ENCODE measurements around the gene HGS.

Gene HGS

GRCh38 chr17:81703747-81704654, 20.2 kb downstream of the HGS start:
- peak overlapping the region; percentile 89 for H3K4me3 ChIP-seq (ENCODE audit: low read length)
- H3K27ac ChIP-seq (ENCODE audit: low read depth, low read length) = peak overlapping the region; percentile 79
- peaks cover 17% of the 10 kb centered on the region; the same call in 1 of the 2 replicates for H4K20me1 ChIP-seq (ENCODE audit: control insufficient read depth, insufficient read depth, low read depth, low read length)
- H3K4me2 ChIP-seq (ENCODE audit: low read length) = peak overlapping the region; percentile 69
- H3K79me2 ChIP-seq (ENCODE audit: control insufficient read depth, low read length) = peaks cover 86% of the 10 kb centered on the region
- peaks cover 9% of the 10 kb centered on the region; the same call in 1 of the 2 replicates for H3F3A ChIP-seq (ENCODE audit: control insufficient read depth, insufficient read depth)
- H3K36me3 ChIP-seq (ENCODE audit: control insufficient read depth, low read length) = peaks cover 89% of the 10 kb centered on the region
- H3K4me1 ChIP-seq (ENCODE audit: control insufficient read depth, low read length) = peaks cover 22% of the 10 kb centered on the region
- TF ChIP-seq CTCF (IDR thresholded peaks at IDR 0.05; ENCODE audit: low read depth, low read length, poor library complexity, severe bottlenecking) = no peak
- TF ChIP-seq EZH2phosphoT487 (IDR thresholded peaks at IDR 0.05; ENCODE audit: borderline replicate concordance, low read length) = no peak
- H3K9me2 ChIP-seq (replicated peaks; ENCODE audit: control insufficient read depth, low read length) = no peaks in the 10 kb centered on the region
- no peaks in the 10 kb centered on the region for H3K27me3 ChIP-seq (ENCODE audit: control insufficient read depth, low read length)
- no peaks in the 10 kb centered on the region for H3K9me3 ChIP-seq (ENCODE audit: control insufficient read depth, insufficient read depth, low read length)

- Histone ChIP-seq H3K4me3 (ENCODE audit: low read length) (no peak overlapping the region), H3K9me2 (replicated peaks; ENCODE audit: control insufficient read depth, low read length) (no peaks in the 10 kb centered on the region), H3K4me2 (ENCODE audit: low read length) (no peak overlapping the region), H3K27ac (ENCODE audit: low read depth, low read length) (no peak overlapping the region), H3K79me2 (ENCODE audit: control insufficient read depth, low read length) (peaks cover 70% of the 10 kb centered on the region), H3F3A (ENCODE audit: control insufficient read depth, insufficient read depth) (peaks cover 18% of the 10 kb centered on the region), H3K36me3 (ENCODE audit: control insufficient read depth, low read length) (peaks cover 83% of the 10 kb centered on the region), H3K4me1 (ENCODE audit: control insufficient read depth, low read length) (peaks cover 30% of the 10 kb centered on the region), H3K9me3 (ENCODE audit: control insufficient read depth, insufficient read depth, low read length) (no peaks in the 10 kb centered on the region), H3K27me3 (ENCODE audit: control insufficient read depth, low read length) (no peaks in the 10 kb centered on the region), H4K20me1 (ENCODE audit: control insufficient read depth, insufficient read depth, low read depth, low read length) (peaks cover 17% of the 10 kb centered on the region; the same call in 1 of the 2 replicates)
- no peak for TF ChIP-seq CTCF (IDR thresholded peaks at IDR 0.05; ENCODE audit: low read depth, low read length, poor library complexity, severe bottlenecking)
- no peak for TF ChIP-seq EZH2phosphoT487 (IDR thresholded peaks at IDR 0.05; ENCODE audit: borderline replicate concordance, low read length)
Observed at GRCh38 chr17:81705518-81706231, 21.9 kb downstream of the HGS start.

GRCh38 chr17:81706232-81706611, 22.4 kb downstream of the HGS start:
- no peak for TF ChIP-seq EZH2phosphoT487 (IDR thresholded peaks at IDR 0.05; ENCODE audit: borderline replicate concordance, low read length)
- no peak for TF ChIP-seq CTCF (IDR thresholded peaks at IDR 0.05; ENCODE audit: low read depth, low read length, poor library complexity, severe bottlenecking)
- Histone ChIP-seq H3F3A (ENCODE audit: control insufficient read depth, insufficient read depth) (peaks cover 18% of the 10 kb centered on the region), H3K4me1 (ENCODE audit: control insufficient read depth, low read length) (peaks cover 30% of the 10 kb centered on the region), H3K9me2 (replicated peaks; ENCODE audit: control insufficient read depth, low read length) (no peaks in the 10 kb centered on the region), H4K20me1 (ENCODE audit: control insufficient read depth, insufficient read depth, low read depth, low read length) (peaks cover 14% of the 10 kb centered on the region; the same call in 1 of the 2 replicates), H3K4me3 (ENCODE audit: low read length) (no peak overlapping the region), H3K79me2 (ENCODE audit: control insufficient read depth, low read length) (peaks cover 67% of the 10 kb centered on the region), H3K9me3 (ENCODE audit: control insufficient read depth, insufficient read depth, low read length) (no peaks in the 10 kb centered on the region), H3K36me3 (ENCODE audit: control insufficient read depth, low read length) (peaks cover 78% of the 10 kb centered on the region), H3K4me2 (ENCODE audit: low read length) (no peak overlapping the region), H3K27ac (ENCODE audit: low read depth, low read length) (no peak overlapping the region), H3K27me3 (ENCODE audit: control insufficient read depth, low read length) (no peaks in the 10 kb centered on the region)

Data from DOHH2 (cell line).